GM12892 (cell line): ENCODE measurements around the gene ARHGAP26.

Source experiments
- DNase-seq: peaks from one replicate; pipeline ENCODE4 v3.0.0; 2011; ENCODE audit not compliant: insufficient read length
- FAIRE-seq: peaks from 2 replicates; lab custom pipeline; 2011; peaks lifted over from hg19 to GRCh38; lab: Jason Lieb, UNC
- POLR2A ChIP-seq: IDR thresholded peaks from 2 replicates; pipeline ENCODE4 v1.6.1; 2011; ENCODE audit warnings: low read depth, low read length, control low read depth
- POLR2AphosphoS5 ChIP-seq: IDR thresholded peaks from 2 replicates; pipeline ENCODE4 v1.6.1; 2011; ENCODE audit warnings: low read depth, low read length, control low read depth
- TAF1 ChIP-seq: IDR thresholded peaks from 2 replicates; pipeline ENCODE4 v1.6.1; 2011; ENCODE audit warnings: low read depth, mild to moderate bottlenecking, control low read depth, low read length, borderline replicate concordance

Gene ARHGAP26

DNA sequence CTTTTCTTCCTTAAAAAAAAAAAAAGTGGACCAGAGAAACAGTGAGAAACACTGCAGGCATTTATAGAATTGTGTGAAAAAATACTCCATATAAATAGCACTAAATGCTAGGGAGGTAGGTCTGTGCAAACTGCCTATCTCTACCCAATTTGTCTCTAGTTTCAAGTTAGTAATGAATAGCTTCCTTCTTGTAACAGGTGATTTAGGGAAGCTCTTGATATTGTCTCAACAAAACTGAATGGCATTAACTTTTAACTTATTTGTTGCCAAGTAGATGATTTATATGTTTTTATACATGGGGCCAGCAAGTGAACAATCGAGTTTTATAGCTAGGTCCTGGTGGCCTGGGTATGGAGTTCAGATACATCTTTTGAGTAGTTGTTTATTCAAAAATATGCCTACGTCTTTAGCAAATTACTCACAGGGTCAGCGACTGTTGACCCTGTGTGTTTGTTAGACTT, 349.7 kb downstream of the ARHGAP26 start:
- FAIRE-seq (no peak), DNase-seq (no peak)
- TF ChIP-seq POLR2A, result no peak
- no peak for TF ChIP-seq TAF1
- TF ChIP-seq POLR2AphosphoS5, result no peak

DNA sequence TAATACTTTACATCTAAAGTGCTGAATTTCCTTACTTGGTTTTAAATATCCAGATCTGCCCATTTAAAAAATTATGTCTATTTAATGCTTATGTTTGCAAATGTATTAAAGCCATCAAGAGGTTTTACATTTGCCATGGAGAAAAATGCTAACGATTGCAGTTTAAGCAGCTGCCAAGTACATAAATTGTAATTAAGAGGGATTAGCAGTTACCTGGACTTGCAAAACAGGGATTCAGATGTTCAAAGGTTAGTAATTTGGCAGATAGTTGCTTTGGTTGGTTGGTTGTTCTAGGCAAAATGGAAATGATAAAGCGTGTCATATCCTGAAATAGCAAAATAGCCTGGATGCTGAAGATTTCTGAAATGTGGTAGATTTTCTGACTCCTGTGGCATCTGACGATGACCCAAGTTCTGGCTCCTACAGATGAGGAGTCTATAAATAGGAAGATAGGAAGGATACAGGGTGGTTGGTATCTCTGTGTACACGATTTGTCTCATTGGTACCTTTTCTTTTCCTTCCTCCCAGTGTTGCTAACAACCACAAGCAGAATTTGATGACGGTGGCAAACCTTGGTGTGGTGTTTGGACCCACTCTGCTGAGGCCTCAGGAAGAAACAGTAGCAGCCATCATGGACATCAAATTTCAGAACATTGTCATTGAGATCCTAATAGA, 350.4 kb downstream of the ARHGAP26 start:
- TF ChIP-seq POLR2A (no peak), POLR2AphosphoS5 (no peak), TAF1 (no peak)
- DNase-seq (no peak), FAIRE-seq (no peak)

DNA sequence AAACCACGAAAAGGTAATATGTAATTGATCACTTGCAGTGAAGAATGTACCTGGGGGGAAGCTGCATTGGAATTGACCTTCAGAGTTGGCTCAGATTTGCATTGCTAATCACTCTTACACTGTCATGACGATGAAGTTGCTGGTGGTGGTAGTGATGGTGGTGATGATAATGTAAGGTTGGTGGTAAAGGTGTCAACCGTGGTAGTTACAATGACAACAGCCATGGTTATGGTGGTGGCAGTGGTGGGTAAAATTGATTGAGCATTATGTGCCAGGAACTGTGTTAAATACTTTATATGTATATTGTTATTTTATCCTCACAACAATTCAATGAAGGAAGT, 350.9 kb downstream of the ARHGAP26 start:
- TF ChIP-seq TAF1 (no peak), POLR2AphosphoS5 (no peak)
- no peak for DNase-seq
- peak; percentile 40 for FAIRE-seq

DNA sequence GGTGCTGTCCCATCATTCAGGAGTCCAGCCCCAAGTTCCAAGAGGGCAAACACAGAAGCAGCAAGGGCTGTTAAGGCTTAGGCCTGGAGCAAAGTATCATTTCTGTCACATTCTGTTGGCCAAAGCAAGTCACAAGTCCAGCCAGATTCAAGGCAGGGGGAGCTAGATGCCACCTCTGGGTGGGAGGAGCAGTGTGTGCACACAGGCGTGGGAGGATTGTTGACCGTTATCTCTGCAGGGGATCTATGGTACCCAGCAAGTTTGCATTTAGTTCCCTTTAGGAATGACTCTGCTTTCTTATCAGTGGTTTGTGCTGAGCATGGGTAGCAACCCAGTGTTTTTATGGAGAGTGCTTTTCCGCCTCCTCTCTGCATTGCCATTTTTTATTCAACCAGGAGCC, 354.4 kb downstream of the ARHGAP26 start:
- peak; percentile 81 for FAIRE-seq
- no peak for DNase-seq
- no peak for TF ChIP-seq POLR2A
- no peak for TF ChIP-seq TAF1
- TF ChIP-seq POLR2AphosphoS5, result no peak

DNA sequence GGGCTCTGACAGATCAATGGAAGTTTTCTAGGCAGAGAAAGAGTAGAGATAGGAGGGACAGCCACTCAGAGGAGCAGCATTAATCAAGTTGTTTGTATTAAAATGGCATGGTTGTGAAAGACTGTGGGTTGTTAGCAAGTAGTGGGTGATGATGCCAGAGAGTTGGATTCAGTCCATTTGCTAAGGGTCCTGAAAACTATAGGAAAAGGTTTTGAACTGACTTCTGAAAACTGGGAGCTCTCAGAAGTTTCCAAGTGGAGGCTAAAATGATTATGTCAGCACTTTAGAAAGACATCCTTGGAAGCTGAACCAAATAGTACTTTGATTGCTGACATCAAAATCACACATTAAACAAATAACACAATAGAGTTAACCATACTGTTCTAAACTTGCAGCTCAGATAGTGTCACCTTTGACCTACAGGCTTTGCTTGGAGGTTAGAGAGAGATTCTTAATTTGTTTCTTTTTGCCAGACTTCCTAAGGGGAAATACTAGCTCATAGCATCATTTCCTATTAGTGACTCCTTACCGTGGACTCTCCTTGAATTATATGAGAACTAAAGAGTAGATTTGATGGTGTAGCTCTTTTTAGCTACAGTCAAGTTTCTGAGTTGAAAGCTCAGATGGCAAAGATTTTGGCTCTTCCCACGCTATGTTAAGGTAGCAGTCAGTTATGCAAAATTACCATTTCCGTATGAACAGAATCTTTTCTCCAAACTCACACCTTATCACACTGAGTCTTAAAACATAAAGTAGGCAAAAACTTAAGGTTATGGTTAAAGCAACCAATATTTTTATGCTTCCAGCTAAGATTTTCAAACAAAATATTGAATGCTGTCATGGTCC, 356.2 kb downstream of the ARHGAP26 start:
- DNase-seq, result no peak
- TF ChIP-seq POLR2AphosphoS5, result no peak
- TF ChIP-seq POLR2A, result no peak
- no peak for TF ChIP-seq TAF1
- no peak for FAIRE-seq

DNA sequence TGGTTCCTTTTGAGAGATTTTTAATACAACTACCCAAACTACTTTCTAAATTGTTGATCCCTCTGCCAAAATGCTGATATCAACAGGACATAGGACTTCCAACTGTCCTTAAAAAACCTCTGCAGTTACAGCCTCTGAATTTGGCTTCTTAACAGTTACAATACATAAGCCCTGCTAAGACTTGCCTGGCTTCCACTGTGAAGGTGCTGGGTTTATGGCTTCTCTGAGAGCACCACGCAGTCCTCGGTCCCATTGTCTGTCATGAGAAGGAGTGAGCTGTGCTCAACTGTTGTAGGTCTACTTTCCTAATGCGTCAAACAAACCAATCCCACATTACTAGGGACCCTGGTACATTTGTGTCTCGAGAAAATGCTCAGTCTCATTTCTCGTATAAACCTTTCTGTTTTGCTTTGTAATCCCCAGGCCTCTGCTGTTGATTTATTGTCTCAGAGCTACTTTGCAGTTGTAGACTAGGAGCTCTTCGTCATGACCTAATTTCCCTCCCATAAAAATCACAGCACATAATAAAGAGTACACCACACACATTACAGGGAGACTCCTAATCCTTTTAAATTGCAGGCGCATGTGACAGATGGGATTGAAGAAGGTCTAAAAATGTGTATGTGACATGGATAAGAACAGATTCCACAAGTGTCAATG, 358.4 kb downstream of the ARHGAP26 start:
- TF ChIP-seq POLR2A, result no peak
- FAIRE-seq, result no peak
- DNase-seq, result no peak

DNA sequence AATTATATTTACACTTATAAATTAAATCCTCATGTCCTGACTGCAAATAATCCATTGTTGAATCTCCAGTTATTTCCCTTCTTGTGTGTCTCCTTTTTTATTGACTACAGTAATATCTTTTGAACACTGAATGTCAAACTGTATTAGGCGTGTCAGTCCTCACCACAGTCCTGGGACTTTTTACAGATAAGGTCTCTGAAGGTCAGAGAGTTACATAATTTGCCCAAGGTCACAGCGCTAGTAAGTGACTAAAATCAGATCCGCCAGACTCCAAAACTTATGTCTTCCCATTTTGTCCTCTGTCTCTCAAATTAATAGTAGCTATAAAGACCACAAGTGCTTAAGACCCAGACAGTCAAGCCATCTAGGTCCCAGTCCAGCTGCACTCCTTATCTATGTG, 359.0 kb downstream of the ARHGAP26 start:
- FAIRE-seq (no peak), DNase-seq (no peak)
- TF ChIP-seq POLR2AphosphoS5 (no peak), POLR2A (no peak)

DNA sequence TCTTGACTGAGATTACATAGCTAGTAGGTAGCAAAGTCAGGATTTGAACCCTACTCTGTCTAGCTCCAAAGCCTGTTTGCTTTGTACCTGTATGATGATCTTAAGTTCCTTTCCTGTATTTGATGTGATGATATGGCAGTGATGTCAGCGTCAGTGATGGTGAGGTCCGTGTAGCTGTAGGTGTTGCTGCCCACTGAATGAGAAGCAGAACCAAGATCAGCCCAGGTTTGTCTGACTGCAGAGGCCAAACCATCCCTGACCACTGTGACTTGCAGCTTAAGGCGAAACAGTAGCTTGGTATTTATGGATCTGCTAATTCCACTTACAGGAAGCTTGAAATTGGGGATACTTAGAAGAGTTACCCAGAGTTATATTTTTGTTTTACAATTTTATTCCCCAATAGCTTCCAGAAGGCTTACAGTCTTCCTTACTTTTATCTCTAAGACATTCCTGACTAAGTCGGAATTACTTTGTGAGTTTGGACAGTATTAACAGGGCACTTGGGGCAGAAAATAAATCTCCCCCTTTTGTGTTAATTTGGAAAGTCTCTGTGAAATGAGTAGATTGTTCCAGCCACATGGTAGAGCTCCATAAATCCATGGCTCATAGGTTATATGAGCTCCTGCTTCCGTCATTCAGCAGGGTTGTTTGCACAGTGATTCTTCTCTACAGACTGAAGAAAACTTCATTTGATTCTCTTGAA, 359.9 kb downstream of the ARHGAP26 start:
- TF ChIP-seq TAF1 (no peak), POLR2A (no peak)
- FAIRE-seq (peak; percentile 48), DNase-seq (no peak)

DNA sequence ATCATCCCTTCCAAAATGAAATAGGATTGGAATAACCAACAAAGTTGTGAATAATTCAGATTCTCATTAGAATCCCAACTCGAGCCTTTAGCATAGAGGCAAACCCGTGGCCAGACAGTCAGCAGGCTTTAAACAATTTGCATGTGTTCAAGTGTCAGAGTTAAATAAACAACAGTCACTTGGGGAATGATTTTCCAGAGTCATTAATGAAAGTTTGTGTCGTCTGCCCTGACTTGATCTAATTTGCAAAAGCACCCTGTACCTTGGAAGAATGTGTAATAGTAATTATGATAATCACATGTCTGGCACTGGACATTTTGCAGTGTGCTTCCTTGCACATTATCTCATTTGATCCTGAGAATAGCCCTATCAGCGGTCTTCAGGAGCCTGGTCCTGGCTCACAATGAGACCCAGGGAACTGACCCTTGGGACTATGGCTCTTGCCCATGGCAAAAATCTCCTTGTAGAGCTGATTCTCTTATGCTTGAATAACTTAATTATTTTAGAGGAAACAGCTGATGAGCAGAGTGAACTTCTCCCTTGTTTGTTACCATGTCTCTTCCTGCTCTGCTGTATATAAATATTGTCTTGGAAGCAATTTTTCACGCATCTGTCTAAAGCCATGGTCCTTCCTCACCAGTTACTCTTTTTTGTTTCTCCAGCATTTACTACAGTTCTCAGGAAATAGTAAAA, 360.6 kb downstream of the ARHGAP26 start:
- no peak for FAIRE-seq
- DNase-seq, result no peak
- TF ChIP-seq TAF1 (no peak), POLR2A (no peak), POLR2AphosphoS5 (no peak)

DNA sequence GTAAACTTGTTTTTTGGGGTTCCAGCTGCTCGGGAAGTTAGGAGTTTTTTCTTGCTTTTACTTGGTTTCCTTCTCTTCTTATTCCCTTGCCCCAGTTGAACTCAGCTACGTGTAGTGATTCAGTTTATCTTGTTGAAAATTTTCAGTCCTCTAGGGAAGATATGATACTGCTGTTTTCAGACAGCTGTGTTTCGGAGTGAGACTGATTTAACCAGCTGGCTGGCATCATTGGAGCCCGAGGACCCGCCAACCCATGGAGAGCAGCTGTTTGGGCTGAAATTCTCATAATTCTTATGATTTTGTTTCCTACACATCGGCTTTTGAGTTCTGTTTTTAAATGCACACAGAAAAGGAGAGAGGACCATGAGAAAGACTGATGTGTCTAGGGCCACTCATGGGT, 361.8 kb downstream of the ARHGAP26 start:
- TF ChIP-seq POLR2AphosphoS5 (no peak), TAF1 (no peak)
- no peak for DNase-seq

DNA sequence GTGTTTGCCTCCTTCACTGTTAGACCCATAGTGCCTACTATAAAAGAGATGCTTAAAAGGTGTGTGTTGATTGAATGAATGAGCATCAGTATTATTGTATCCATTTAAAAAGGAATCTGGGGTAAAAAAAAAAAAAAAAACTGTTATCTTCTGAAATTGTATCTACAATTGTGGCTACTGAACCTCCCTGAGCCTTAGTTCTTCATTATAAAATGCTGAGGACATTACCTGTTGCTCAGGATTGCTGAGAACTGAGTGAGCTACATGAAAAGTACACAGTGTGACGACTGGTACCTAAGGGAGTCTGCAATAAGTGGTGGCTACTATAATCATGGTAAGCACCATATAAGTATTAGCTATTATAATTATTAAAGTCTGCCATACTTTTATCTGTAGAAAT, 362.6 kb downstream of the ARHGAP26 start:
- DNase-seq, result no peak
- no peak for FAIRE-seq
- no peak for TF ChIP-seq POLR2AphosphoS5
- no peak for TF ChIP-seq POLR2A
- no peak for TF ChIP-seq TAF1

More for the DNA sequence above, 361.8 kb downstream of the ARHGAP26 start:
- no peak for FAIRE-seq

DNA sequence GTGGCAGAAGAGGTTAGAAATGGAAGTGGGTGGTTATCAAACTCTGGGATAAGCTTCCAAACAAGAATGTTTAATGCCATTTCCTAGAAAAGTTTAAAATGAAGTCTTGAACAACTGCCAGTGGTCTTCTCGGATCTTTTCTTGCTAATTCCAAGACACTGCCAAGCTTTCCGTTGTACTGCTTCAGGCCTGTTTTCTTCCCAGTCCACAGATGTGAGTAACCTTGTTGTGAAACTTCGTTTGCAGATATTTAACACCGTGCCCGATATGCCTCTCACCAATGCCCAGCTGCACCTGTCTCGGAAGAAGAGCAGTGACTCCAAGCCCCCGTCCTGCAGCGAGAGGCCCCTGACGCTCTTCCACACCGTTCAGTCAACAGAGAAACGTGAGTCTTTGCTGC, 363.5 kb downstream of the ARHGAP26 start:
- TF ChIP-seq POLR2A (no peak), POLR2AphosphoS5 (no peak), TAF1 (no peak)
- DNase-seq, result no peak
- no peak for FAIRE-seq
